ENCODE measurements around the gene FGF21.
"Not testable (repeated sequence)": the region's sequence is repeated elsewhere in the genome, so short reads cannot be mapped to it uniquely, and the experiment has no call there.

DNA sequence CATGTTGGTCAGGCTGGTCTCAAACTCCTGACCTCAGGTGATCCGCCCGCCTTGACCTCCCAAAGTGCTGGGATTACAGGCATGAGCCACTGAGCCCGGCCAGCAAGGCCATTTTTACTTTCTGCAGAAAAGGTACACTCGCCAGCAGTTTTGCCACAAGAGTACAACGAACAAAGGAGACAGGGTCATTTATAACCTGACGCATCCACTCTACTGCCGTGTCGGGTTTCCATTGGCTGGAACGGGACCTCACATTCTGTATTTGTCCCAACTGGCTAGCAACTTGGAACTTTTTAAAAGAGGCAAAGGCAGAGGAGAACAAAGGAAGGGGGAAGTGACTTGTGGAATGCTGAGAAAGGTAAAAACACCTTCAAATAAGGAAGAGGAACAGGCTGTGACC, 32.0 kb downstream of the FGF21 start:
- TF ChIP-seq, protein P1, sequence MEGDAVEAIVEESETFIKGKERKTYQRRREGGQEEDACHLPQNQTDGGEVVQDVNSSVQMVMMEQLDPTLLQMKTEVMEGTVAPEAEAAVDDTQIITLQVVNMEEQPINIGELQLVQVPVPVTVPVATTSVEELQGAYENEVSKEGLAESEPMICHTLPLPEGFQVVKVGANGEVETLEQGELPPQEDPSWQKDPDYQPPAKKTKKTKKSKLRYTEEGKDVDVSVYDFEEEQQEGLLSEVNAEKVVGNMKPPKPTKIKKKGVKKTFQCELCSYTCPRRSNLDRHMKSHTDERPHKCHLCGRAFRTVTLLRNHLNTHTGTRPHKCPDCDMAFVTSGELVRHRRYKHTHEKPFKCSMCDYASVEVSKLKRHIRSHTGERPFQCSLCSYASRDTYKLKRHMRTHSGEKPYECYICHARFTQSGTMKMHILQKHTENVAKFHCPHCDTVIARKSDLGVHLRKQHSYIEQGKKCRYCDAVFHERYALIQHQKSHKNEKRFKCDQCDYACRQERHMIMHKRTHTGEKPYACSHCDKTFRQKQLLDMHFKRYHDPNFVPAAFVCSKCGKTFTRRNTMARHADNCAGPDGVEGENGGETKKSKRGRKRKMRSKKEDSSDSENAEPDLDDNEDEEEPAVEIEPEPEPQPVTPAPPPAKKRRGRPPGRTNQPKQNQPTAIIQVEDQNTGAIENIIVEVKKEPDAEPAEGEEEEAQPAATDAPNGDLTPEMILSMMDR (IDR thresholded peaks at IDR 0.05): not testable (repeated sequence)
- not testable (repeated sequence) for TF ChIP-seq EP300, POLR2A (IDR thresholded peaks at IDR 0.05)
